ENCODE data around the gene SIT1.

DNA sequence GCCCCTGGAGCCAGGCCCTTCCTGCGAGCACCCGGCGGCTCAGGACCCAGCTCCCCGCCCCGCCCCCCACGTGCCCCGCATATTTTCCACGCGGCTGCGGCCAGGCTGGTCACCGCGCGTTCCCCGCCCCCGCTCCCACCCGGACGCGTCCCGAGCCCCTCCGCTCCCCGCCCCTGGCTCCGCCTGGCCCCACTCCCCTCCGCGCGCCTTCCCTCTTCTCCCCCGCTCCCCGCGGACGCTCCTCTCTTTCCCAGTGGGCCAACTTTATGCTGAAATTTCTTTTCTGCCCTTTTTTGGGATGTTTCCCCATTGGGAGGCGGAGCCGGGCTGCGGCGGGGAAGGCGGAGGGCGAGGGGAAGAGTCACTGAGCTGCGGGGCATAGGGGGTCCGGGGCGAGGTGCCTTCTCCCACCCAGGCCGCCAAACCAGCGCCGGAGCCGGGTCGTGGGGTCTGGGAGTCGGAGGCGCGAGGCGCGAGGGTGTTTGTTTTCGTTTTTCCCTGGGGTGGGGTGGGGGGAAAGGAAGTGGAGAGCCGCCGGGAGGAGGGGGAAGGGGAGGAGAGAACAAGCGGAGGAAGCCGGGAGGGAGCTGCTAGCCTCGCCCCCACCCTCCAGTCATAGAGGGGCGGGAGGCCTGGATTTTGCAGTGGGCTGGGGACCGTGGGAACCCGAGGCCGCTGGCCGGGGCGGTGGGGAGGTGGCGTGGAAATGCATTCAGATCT is 40.0 kb upstream of the SIT1 start:
- TF ChIP-seq POLR2A (IDR thresholded peaks at IDR 0.05) (peak in 1 of 4 donors; percentile 58), EP300 (IDR thresholded peaks at IDR 0.05) (no peak)
- TF ChIP-seq, protein P1, sequence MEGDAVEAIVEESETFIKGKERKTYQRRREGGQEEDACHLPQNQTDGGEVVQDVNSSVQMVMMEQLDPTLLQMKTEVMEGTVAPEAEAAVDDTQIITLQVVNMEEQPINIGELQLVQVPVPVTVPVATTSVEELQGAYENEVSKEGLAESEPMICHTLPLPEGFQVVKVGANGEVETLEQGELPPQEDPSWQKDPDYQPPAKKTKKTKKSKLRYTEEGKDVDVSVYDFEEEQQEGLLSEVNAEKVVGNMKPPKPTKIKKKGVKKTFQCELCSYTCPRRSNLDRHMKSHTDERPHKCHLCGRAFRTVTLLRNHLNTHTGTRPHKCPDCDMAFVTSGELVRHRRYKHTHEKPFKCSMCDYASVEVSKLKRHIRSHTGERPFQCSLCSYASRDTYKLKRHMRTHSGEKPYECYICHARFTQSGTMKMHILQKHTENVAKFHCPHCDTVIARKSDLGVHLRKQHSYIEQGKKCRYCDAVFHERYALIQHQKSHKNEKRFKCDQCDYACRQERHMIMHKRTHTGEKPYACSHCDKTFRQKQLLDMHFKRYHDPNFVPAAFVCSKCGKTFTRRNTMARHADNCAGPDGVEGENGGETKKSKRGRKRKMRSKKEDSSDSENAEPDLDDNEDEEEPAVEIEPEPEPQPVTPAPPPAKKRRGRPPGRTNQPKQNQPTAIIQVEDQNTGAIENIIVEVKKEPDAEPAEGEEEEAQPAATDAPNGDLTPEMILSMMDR (IDR thresholded peaks at IDR 0.05): no peak
